K562 (cell line): ENCODE results near the gene ALOXE3. TPM values are rescaled to one million over a fixed set of nuclear protein-coding genes. Genes with fewer than 3 reads are reported as not detected.

Experiments
- ATAC-seq: fragments of 200-7000 bp; cut with Tn5 transposase; 3 replicates; pipeline ENCODE4 v1.9.1; 2020; ENCODE audit warnings: moderate library complexity
- BruUV-seq: library from RNA; stranded (reverse); fragments of 400-500 nt; replicated peaks from 2 replicates; lab custom pipeline; 2021; lab: Mats Ljungman, UMichigan
- CTCF ChIA-PET: fragments of 300-600 bp; formaldehyde crosslinking; extraction: SDS; loops from one replicate; lab custom pipeline; 2021; ENCODE audit warnings: low intra/inter-chr PET ratio; lab: Yijun Ruan, JAX
- POLR2A ChIA-PET: fragments of 300-600, 350-650 bp; sonication (Branson Sonifier 250); formaldehyde crosslinking; extraction: SDS; loops from one replicate; lab custom pipeline; 2021; ENCODE audit warnings: antibody characterized with exemption, inconsistent platforms; lab: Yijun Ruan, JAX
- DNase-seq, 4 experiments: peaks; one replicate each; pipeline versions ENCODE4 v3.0.0 to v3.0.0-alpha.2; 2011 to 2018; ENCODE audit warnings: low spot score in 3 of 4, mixed read lengths in 3 of 4; ENCODE audit errors: extremely low read depth in 1 of 4
- FAIRE-seq: peaks from 2 replicates; lab custom pipeline; 2011; peaks lifted over from hg19 to GRCh38; lab: Jason Lieb, UNC
- H2AFZ ChIP-seq: 2 replicates; pipeline ENCODE4 v1.6.0; 2011; ENCODE audit warnings: low read depth, low read length, control low read depth, inconsistent platforms
- H3K27ac ChIP-seq: fragments of 200-600 bp; 3 replicates; pipeline ENCODE4 v1.8.0; 2011; ENCODE audit warnings: low read depth, mild to moderate bottlenecking, control low read depth, inconsistent platforms, low read length, moderate library complexity, mixed read lengths; ENCODE audit errors: extremely low read depth
- H3K27me3 ChIP-seq, 2 experiments: fragments of 300-600 bp in 1 of 2; 2 replicates in 1 of 2; 3 replicates in 1 of 2; pipeline versions ENCODE4 v1.6.0 to v1.8.0; 2011; ENCODE audit warnings: inconsistent platforms in 2 of 2, low read length in 2 of 2, mild to moderate bottlenecking in 1 of 2, mixed read lengths in 1 of 2, moderate library complexity in 1 of 2; ENCODE audit not compliant: control insufficient read depth in 2 of 2, insufficient read depth in 2 of 2
- H3K36me3 ChIP-seq: fragments of 300-600 bp; 3 replicates; pipeline ENCODE4 v1.8.0; 2011; ENCODE audit warnings: mild to moderate bottlenecking, low read length, inconsistent platforms; ENCODE audit not compliant: control insufficient read depth, insufficient read depth
- H3K4me1 ChIP-seq, 2 experiments: fragments of 200-600 bp in 1 of 2; replicated peaks in 1 of 2; 2 replicates in 1 of 2; 3 replicates in 1 of 2; pipeline versions ENCODE4 v1.5.1 to v1.8.0; 2011; ENCODE audit warnings: inconsistent platforms in 2 of 2, low read length in 2 of 2, mild to moderate bottlenecking in 1 of 2, mixed read lengths in 1 of 2, moderate library complexity in 1 of 2; ENCODE audit not compliant: control insufficient read depth in 2 of 2, insufficient read depth in 2 of 2
- H3K4me2 ChIP-seq: 2 replicates; pipeline ENCODE4 v1.6.1; 2011; ENCODE audit warnings: low read length, control low read depth, inconsistent platforms, mixed read lengths; ENCODE audit not compliant: insufficient read depth
- H3K4me3 ChIP-seq: fragments of 200-600 bp; sonication (generic), shearing (Covaris generic); 2 replicates; pipeline ENCODE4 v1.5.1; 2016; ENCODE audit warnings: control low read depth, inconsistent platforms
- H3K79me2 ChIP-seq: fragments of 200-600 bp; 3 replicates; pipeline ENCODE4 v1.8.0; 2011; ENCODE audit warnings: low read length, inconsistent platforms; ENCODE audit not compliant: control insufficient read depth, insufficient read depth
- H3K9ac ChIP-seq, 2 experiments: 2 replicates each; pipeline versions ENCODE4 v1.6.0 to v1.6.1; 2011; ENCODE audit warnings: low read depth in 2 of 2, low read length in 2 of 2, control low read depth in 1 of 2, inconsistent platforms in 1 of 2, mild to moderate bottlenecking in 1 of 2, mixed read lengths in 1 of 2; ENCODE audit not compliant: insufficient read depth in 1 of 2
- H3K9me1 ChIP-seq: one replicate; pipeline ENCODE4 v1.6.0; 2011; ENCODE audit warnings: inconsistent platforms, mild to moderate bottlenecking, low read length, moderate library complexity; ENCODE audit not compliant: control insufficient read depth, insufficient read depth
- H3K9me3 ChIP-seq: replicated peaks from 2 replicates; pipeline ENCODE4 v1.5.1; 2011; ENCODE audit warnings: low read depth, low read length, inconsistent platforms; ENCODE audit not compliant: control insufficient read depth, insufficient read depth
- H4K20me1 ChIP-seq: replicated peaks from 2 replicates; pipeline ENCODE4 v1.6.1; 2011; ENCODE audit warnings: low read length, inconsistent platforms, mixed read lengths; ENCODE audit not compliant: control insufficient read depth, insufficient read depth
- ASH1L ChIP-seq: fragments of 450-650 bp; IDR thresholded peaks from 2 replicates; pipeline ENCODE4 v1.6.1; 2018; ENCODE audit warnings: borderline replicate concordance, mild to moderate bottlenecking, low read depth; ENCODE audit not compliant: partially characterized antibody
- CBFA2T3 ChIP-seq: fragments of 450-650 bp; IDR thresholded peaks from 2 replicates; pipeline ENCODE4 v1.6.1; 2017
- CCAR2 ChIP-seq: fragments of 200-400 bp; formaldehyde crosslinking; IDR thresholded peaks from 2 replicates; pipeline ENCODE4 v1.6.1; 2017; ENCODE audit warnings: mild to moderate bottlenecking, low read depth, low read length
- CHD4 ChIP-seq: fragments of 200-600 bp; sonication (generic); IDR thresholded peaks from 3 replicates; pipeline ENCODE4 v1.6.1; 2012; ENCODE audit warnings: low read depth, mild to moderate bottlenecking, mixed read lengths, low read length, inconsistent platforms; ENCODE audit not compliant: insufficient read depth, insufficient replicate concordance, poor library complexity, severe bottlenecking
- RBM22 ChIP-seq: fragments of 200-400 bp; formaldehyde crosslinking; IDR thresholded peaks from 2 replicates; pipeline ENCODE4 v1.6.1; 2018; ENCODE audit warnings: low read length, low read depth; ENCODE audit not compliant: poor library complexity, severe bottlenecking
- TBP ChIP-seq: optimal IDR thresholded peaks from 2 replicates; pipeline ENCODE3; 2011; ENCODE audit warnings: low read depth, low read length, improper control_type of control experiment
- THRAP3 ChIP-seq: fragments of 450-650 bp; IDR thresholded peaks from 2 replicates; pipeline ENCODE4 v1.6.1; 2016; ENCODE audit warnings: mild to moderate bottlenecking, inconsistent platforms, borderline replicate concordance
- ZNF79 ChIP-seq: fragments of 250-450 bp; sonication (Bioruptor Pico); IDR thresholded peaks from 2 replicates; pipeline ENCODE4 v1.4.0; 2020; ENCODE audit warnings: low read depth, mild to moderate bottlenecking, moderate library complexity
- ZSCAN29 ChIP-seq: fragments of 450-650 bp; IDR thresholded peaks from 2 replicates; pipeline ENCODE4 v1.6.1; 2017
- WGBS: fragments of 100-300 bp; shearing (Covaris generic); methylation state at CpG from one replicate; pipeline ENCODE4 v1.1.6; 2016; ENCODE audit warnings: low coverage, mixed read lengths; ENCODE audit not compliant: insufficient coverage; ENCODE audit errors: missing lambda C conversion rate; 5-methylcytosine and 5-hydroxymethylcytosine counted together
- in situ Hi-C: fragments of 300-500 bp; cut with MboI; formaldehyde crosslinking; loops from 4 replicates; pipeline ENCODE4 v1.15.0; 2018; ENCODE audit warnings: inconsistent platforms, mixed read lengths
- intact Hi-C: fragments of 100-400 bp; cut with micrococcal nuclease; formaldehyde crosslinking; loops from 2 replicates; pipeline ENCODE4 v1.14.2; 2022
- polyA plus RNA-seq, 8 experiments: library from polyadenylated mRNA; depleted of rRNA in 4 of 8; stranded (reverse) in 5 of 8; unstranded in 3 of 8; fragments of >200 nt; fragmentation: Nextera tagmentation in 2 of 8; fragmentation: Illumina TruSeq in 1 of 8; extraction: Ambion mirVana in 2 of 8; extraction: Trizol in 1 of 8; gene quantifications; 2 replicates each; pipeline versions ENCODE4 v1.2.1 to v1.2.3, GENCODE V29; 2011 to 2014; ENCODE audit warnings: inconsistent platforms in 1 of 8, missing spikeins in 1 of 8
- total RNA-seq, 7 experiments: library from RNA; depleted of rRNA in 6 of 7; stranded (reverse); fragments of >200 nt in 6 of 7; fragmentation: Illumina TruSeq in 2 of 7; extraction: Trizol in 2 of 7; gene quantifications; 2 replicates each; pipeline versions ENCODE4 v1.2.1 to v1.2.3, GENCODE V29; 2011 to 2021; ENCODE audit warnings: low replicate concordance in 1 of 7
- TF ChIP-seq, protein P1 (sequence below): fragments of 150-350 bp; conservative IDR thresholded peaks from 2 replicates; pipeline ENCODE4 v1.6.1; 2014; ENCODE audit warnings: low read length
- TF ChIP-seq, protein P2 (sequence below): fragments of 200-800 bp; sonication (Bioruptor generic); IDR thresholded peaks from 2 replicates; pipeline ENCODE4 v1.6.1; 2017; ENCODE audit warnings: missing genetic modification characterization, missing compliant biosample characterization
- TF ChIP-seq, protein P3 (sequence below), 2 experiments: fragments of 450-650 bp in 1 of 2; sonication (generic) in 1 of 2; formaldehyde crosslinking in 1 of 2; IDR thresholded peaks in 1 of 2; conservative IDR thresholded peaks in 1 of 2; 2 replicates each; pipeline versions ENCODE4 v1.6.1 to v1.8.1; 2016 to 2023; ENCODE audit warnings: mild to moderate bottlenecking in 2 of 2, moderate library complexity in 2 of 2, inconsistent platforms in 1 of 2, missing genetic modification reagents in 1 of 2

ALOXE3 gene
- total and polyA plus RNA-seq, 9 of the 15 experiments (the other 6 are each of a cell fraction or from before 2014, with no cell fraction given), result 0.04 TPM; not detected in 8

DNA sequence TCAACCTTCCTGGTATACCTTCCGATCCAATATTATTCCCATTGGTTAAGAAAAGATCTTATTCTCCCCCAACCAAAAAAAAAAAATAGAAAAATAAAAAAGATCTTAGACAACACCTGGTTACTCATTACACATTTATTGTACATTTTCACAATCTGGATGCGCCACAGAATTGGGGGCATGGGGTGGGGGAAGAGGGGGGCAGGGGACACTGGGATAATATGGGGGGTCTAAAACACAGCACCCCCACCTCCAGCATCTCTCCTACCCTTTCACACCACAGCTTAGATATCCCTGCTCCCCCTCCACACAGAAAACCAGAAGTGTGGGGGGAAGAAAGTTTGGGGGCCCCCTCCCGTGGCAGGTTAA lies 40.7 kb upstream of the ALOXE3 start:
- no peaks in the 10 kb centered on the region for H3K9me3 ChIP-seq
- H4K20me1 ChIP-seq, result 0 out of 2 replicates have a peak, but pooled peaks cover 12% of the 10 kb centered on the region
- 0% methylated on average over 1 of the region's 3 CpGs for WGBS
- no peak for ATAC-seq
- no peak for TF ChIP-seq ZSCAN29
- no peak for TF ChIP-seq ASH1L
- TF ChIP-seq, protein P1, sequence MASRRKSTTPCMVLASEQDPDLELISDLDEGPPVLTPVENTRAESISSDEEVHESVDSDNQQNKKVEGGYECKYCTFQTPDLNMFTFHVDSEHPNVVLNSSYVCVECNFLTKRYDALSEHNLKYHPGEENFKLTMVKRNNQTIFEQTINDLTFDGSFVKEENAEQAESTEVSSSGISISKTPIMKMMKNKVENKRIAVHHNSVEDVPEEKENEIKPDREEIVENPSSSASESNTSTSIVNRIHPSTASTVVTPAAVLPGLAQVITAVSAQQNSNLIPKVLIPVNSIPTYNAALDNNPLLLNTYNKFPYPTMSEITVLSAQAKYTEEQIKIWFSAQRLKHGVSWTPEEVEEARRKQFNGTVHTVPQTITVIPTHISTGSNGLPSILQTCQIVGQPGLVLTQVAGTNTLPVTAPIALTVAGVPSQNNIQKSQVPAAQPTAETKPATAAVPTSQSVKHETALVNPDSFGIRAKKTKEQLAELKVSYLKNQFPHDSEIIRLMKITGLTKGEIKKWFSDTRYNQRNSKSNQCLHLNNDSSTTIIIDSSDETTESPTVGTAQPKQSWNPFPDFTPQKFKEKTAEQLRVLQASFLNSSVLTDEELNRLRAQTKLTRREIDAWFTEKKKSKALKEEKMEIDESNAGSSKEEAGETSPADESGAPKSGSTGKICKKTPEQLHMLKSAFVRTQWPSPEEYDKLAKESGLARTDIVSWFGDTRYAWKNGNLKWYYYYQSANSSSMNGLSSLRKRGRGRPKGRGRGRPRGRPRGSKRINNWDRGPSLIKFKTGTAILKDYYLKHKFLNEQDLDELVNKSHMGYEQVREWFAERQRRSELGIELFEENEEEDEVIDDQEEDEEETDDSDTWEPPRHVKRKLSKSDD, result no peak
- no peak for TF ChIP-seq CBFA2T3
- no peak for TF ChIP-seq ZNF79 (CRISPR knock-in tag)
- TF ChIP-seq, protein P2, sequence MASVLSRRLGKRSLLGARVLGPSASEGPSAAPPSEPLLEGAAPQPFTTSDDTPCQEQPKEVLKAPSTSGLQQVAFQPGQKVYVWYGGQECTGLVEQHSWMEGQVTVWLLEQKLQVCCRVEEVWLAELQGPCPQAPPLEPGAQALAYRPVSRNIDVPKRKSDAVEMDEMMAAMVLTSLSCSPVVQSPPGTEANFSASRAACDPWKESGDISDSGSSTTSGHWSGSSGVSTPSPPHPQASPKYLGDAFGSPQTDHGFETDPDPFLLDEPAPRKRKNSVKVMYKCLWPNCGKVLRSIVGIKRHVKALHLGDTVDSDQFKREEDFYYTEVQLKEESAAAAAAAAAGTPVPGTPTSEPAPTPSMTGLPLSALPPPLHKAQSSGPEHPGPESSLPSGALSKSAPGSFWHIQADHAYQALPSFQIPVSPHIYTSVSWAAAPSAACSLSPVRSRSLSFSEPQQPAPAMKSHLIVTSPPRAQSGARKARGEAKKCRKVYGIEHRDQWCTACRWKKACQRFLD (CRISPR knock-in tag), result no peak
- TF ChIP-seq RBM22, result no peak
- TF ChIP-seq THRAP3, result no peak
- TF ChIP-seq CCAR2, result no peak
- no peak for TF ChIP-seq CHD4
- TF ChIP-seq, protein P3, sequence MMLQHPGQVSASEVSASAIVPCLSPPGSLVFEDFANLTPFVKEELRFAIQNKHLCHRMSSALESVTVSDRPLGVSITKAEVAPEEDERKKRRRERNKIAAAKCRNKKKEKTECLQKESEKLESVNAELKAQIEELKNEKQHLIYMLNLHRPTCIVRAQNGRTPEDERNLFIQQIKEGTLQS (IDR thresholded peaks at IDR 0.05), result no peak
- TF ChIP-seq, protein P3 (CRISPR knock-in tag; conservative IDR thresholded peaks at IDR 0.05), result no peak
- TF ChIP-seq TBP, result no peak
- TF ChIP-seq, all 486 proteins: peak for 0
- in situ Hi-C loops (no loop called here), intact Hi-C loops (no loop called here)
- H3K4me3 ChIP-seq, result no peak overlapping the region
- H3K4me2 ChIP-seq, result no peak overlapping the region
- no peak for FAIRE-seq
- ChIA-PET CTCF (interaction anchor here (0.6 to 1.1 kb wide), 2 partner anchors 20 to 26 kb away, joined by 3 to 4 read pairs; no protein-coding TSS in a partner anchor), POLR2A (interaction anchor here (8.6 kb wide), 1 partner anchor 13 kb away, joined by 105 read pairs; no protein-coding TSS in a partner anchor)
- H3K27me3 ChIP-seq, result no peaks in the 10 kb centered on the region
- H3K27ac ChIP-seq, result no peak overlapping the region
- peaks cover 45% of the 10 kb centered on the region for H3K79me2 ChIP-seq
- no peak overlapping the region; a peak in 1 of 4 replicates for H3K9ac ChIP-seq
- peaks cover 43 to 66% of the 10 kb centered on the region in 2 experiments for H3K4me1 ChIP-seq
- no TSS peak for BruUV-seq
- peaks cover 5% of the 10 kb centered on the region for H3K9me1 ChIP-seq
- H3K36me3 ChIP-seq, result peaks cover 29% of the 10 kb centered on the region; the same call in 2 of the 3 replicates
- H2AFZ ChIP-seq, result no peak overlapping the region
- no peak for DNase-seq
